Liver (tissue), 3 donors: ENCODE data around the gene FAM171A1.

Experiments used
- EGR1 ChIP-seq, 2 donors: IDR thresholded peaks; 2 replicates each; pipeline ENCODE4 v1.6.1; 2016 to 2018; ENCODE audit warnings: antibody characterized with exemption in 2 of 2, low read depth in 2 of 2
- FOXA1 ChIP-seq: IDR thresholded peaks from 2 replicates; pipeline ENCODE4 v1.6.1; 2016; ENCODE audit warnings: antibody characterized with exemption
- FOXA2 ChIP-seq: IDR thresholded peaks from 2 replicates; pipeline ENCODE4 v1.6.1; 2016; ENCODE audit warnings: antibody characterized with exemption
- JUND ChIP-seq, 2 donors: IDR thresholded peaks; 2 replicates each; pipeline ENCODE4 v1.6.1; 2016; ENCODE audit warnings: antibody characterized with exemption in 2 of 2
- RAD21 ChIP-seq, 2 donors: IDR thresholded peaks; 2 replicates each; pipeline ENCODE4 v1.6.1; 2016; ENCODE audit warnings: antibody characterized with exemption in 2 of 2, mild to moderate bottlenecking in 2 of 2
- RXRA ChIP-seq, 2 donors: IDR thresholded peaks; 2 replicates each; pipeline ENCODE4 v1.6.1; 2017 to 2018; ENCODE audit warnings: antibody characterized with exemption in 2 of 2, mild to moderate bottlenecking in 1 of 2
- TAF1 ChIP-seq: conservative IDR thresholded peaks from 2 replicates; pipeline ENCODE4 v1.6.1; 2016; ENCODE audit warnings: antibody characterized with exemption, mild to moderate bottlenecking
- YY1 ChIP-seq: IDR thresholded peaks from 2 replicates; pipeline ENCODE4 v1.6.1; 2016; ENCODE audit warnings: antibody characterized with exemption, mild to moderate bottlenecking
- TF ChIP-seq, protein P1 (sequence below): fragments of 150-350 bp; IDR thresholded peaks from 2 replicates; pipeline ENCODE4 v1.5.1; 2017; ENCODE audit warnings: improper control_type of control experiment, low read depth, low read length; ENCODE audit not compliant: missing input control
- TF ChIP-seq, protein P2 (sequence below): IDR thresholded peaks from 2 replicates; pipeline ENCODE4 v1.6.1; 2016; ENCODE audit warnings: antibody characterized with exemption
- TF ChIP-seq, protein P3 (sequence below): IDR thresholded peaks from 2 replicates; pipeline ENCODE4 v1.6.1; 2016; ENCODE audit warnings: antibody characterized with exemption, mild to moderate bottlenecking
- TF ChIP-seq, protein P4 (sequence below): IDR thresholded peaks from 2 replicates; pipeline ENCODE4 v1.6.1; 2016; ENCODE audit warnings: antibody characterized with exemption
- donor health status: healthy.
- donor health status: healthy.

DNA sequence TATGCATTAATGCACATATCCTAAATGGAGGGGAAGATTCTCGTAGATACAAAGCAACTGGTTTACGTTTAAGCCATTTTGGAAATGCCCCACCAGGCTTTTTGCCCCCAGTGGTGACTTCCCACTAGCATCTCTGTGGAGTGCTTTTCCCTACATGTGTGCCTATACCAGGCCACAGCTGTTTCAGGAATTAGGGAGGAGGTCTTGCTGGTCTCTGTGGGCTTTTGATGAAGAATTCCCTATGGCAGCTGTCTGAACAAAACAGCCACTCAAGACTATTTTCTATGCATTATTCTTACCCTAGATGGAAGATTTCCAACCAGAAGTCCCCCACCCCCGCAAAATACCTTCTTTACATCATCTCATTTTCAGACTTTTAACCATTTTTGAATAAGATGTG lies 150.6 kb downstream of the FAM171A1 start:
- TF ChIP-seq, protein P1, sequence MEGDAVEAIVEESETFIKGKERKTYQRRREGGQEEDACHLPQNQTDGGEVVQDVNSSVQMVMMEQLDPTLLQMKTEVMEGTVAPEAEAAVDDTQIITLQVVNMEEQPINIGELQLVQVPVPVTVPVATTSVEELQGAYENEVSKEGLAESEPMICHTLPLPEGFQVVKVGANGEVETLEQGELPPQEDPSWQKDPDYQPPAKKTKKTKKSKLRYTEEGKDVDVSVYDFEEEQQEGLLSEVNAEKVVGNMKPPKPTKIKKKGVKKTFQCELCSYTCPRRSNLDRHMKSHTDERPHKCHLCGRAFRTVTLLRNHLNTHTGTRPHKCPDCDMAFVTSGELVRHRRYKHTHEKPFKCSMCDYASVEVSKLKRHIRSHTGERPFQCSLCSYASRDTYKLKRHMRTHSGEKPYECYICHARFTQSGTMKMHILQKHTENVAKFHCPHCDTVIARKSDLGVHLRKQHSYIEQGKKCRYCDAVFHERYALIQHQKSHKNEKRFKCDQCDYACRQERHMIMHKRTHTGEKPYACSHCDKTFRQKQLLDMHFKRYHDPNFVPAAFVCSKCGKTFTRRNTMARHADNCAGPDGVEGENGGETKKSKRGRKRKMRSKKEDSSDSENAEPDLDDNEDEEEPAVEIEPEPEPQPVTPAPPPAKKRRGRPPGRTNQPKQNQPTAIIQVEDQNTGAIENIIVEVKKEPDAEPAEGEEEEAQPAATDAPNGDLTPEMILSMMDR, result no peak
- no peak for TF ChIP-seq JUND (IDR thresholded peaks at IDR 0.05)
- TF ChIP-seq, protein P2, sequence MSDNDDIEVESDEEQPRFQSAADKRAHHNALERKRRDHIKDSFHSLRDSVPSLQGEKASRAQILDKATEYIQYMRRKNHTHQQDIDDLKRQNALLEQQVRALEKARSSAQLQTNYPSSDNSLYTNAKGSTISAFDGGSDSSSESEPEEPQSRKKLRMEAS, result no peak
- TF ChIP-seq RAD21 (IDR thresholded peaks at IDR 0.05), result no peak
- TF ChIP-seq TAF1, result no peak
- TF ChIP-seq, protein P3, sequence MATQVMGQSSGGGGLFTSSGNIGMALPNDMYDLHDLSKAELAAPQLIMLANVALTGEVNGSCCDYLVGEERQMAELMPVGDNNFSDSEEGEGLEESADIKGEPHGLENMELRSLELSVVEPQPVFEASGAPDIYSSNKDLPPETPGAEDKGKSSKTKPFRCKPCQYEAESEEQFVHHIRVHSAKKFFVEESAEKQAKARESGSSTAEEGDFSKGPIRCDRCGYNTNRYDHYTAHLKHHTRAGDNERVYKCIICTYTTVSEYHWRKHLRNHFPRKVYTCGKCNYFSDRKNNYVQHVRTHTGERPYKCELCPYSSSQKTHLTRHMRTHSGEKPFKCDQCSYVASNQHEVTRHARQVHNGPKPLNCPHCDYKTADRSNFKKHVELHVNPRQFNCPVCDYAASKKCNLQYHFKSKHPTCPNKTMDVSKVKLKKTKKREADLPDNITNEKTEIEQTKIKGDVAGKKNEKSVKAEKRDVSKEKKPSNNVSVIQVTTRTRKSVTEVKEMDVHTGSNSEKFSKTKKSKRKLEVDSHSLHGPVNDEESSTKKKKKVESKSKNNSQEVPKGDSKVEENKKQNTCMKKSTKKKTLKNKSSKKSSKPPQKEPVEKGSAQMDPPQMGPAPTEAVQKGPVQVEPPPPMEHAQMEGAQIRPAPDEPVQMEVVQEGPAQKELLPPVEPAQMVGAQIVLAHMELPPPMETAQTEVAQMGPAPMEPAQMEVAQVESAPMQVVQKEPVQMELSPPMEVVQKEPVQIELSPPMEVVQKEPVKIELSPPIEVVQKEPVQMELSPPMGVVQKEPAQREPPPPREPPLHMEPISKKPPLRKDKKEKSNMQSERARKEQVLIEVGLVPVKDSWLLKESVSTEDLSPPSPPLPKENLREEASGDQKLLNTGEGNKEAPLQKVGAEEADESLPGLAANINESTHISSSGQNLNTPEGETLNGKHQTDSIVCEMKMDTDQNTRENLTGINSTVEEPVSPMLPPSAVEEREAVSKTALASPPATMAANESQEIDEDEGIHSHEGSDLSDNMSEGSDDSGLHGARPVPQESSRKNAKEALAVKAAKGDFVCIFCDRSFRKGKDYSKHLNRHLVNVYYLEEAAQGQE, result no peak
- no peak for TF ChIP-seq RXRA (IDR thresholded peaks at IDR 0.05)
- no peak for TF ChIP-seq FOXA2
- TF ChIP-seq EGR1 (IDR thresholded peaks at IDR 0.05; ENCODE audit: low read depth in 2 of 2), result no peak
- TF ChIP-seq YY1, result no peak
- no peak for TF ChIP-seq FOXA1
- TF ChIP-seq, protein P4, sequence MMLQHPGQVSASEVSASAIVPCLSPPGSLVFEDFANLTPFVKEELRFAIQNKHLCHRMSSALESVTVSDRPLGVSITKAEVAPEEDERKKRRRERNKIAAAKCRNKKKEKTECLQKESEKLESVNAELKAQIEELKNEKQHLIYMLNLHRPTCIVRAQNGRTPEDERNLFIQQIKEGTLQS, result no peak
